DOHH2 (cell line): ENCODE measurements around the gene CDC123.
"Not testable (repeated sequence)": the region's sequence is repeated elsewhere in the genome, so short reads cannot be mapped to it uniquely, and the experiment has no call there.

ENCODE experiments used
- H3F3A ChIP-seq: fragments of 200-600 bp; sonication (generic), shearing (Covaris generic); 2 replicates; pipeline ENCODE4 v1.6.0; 2016; ENCODE audit warnings: antibody characterized with exemption, mild to moderate bottlenecking; ENCODE audit not compliant: control insufficient read depth, insufficient read depth
- H3K27ac ChIP-seq: fragments of 200-600 bp; sonication (generic); 2 replicates; pipeline ENCODE4 v1.5.1; 2014; ENCODE audit warnings: low read depth, mild to moderate bottlenecking, low read length, moderate library complexity
- H3K27me3 ChIP-seq: fragments of 200-600 bp; sonication (generic); 2 replicates; pipeline ENCODE4 v1.6.1; 2014; ENCODE audit warnings: mild to moderate bottlenecking, low read length, mixed read lengths; ENCODE audit not compliant: control insufficient read depth
- H3K36me3 ChIP-seq: fragments of 200-600 bp; sonication (generic); 2 replicates; pipeline ENCODE4 v1.6.1; 2014; ENCODE audit warnings: mild to moderate bottlenecking, low read length, moderate library complexity, mixed read lengths; ENCODE audit not compliant: control insufficient read depth
- H3K4me1 ChIP-seq: fragments of 200-600 bp; sonication (generic); 2 replicates; pipeline ENCODE4 v1.6.1; 2014; ENCODE audit warnings: mild to moderate bottlenecking, low read length, mixed read lengths; ENCODE audit not compliant: control insufficient read depth
- H3K4me2 ChIP-seq: fragments of 200-600 bp; sonication (generic); 2 replicates; pipeline ENCODE4 v1.6.0; 2014; ENCODE audit warnings: mild to moderate bottlenecking, low read length, moderate library complexity
- H3K4me3 ChIP-seq: fragments of 200-600 bp; sonication (generic); 2 replicates; pipeline ENCODE4 v1.5.1; 2014; ENCODE audit warnings: mild to moderate bottlenecking, low read length, mixed read lengths
- H3K79me2 ChIP-seq: fragments of 200-600 bp; sonication (generic); 2 replicates; pipeline ENCODE4 v1.6.1; 2014; ENCODE audit warnings: mild to moderate bottlenecking, low read length, mixed read lengths; ENCODE audit not compliant: control insufficient read depth
- H3K9me2 ChIP-seq: fragments of 200-600 bp; sonication (generic); replicated peaks from 2 replicates; pipeline ENCODE4 v1.6.1; 2014; ENCODE audit warnings: mild to moderate bottlenecking, low read length, mixed read lengths; ENCODE audit not compliant: control insufficient read depth
- H3K9me3 ChIP-seq: fragments of 200-600 bp; sonication (generic); 2 replicates; pipeline ENCODE4 v1.6.1; 2014; ENCODE audit warnings: antibody characterized with exemption, low read length, mixed read lengths; ENCODE audit not compliant: control insufficient read depth, insufficient read depth
- H4K20me1 ChIP-seq: fragments of 200-600 bp; sonication (generic); 2 replicates; pipeline ENCODE4 v1.6.0; 2014; ENCODE audit warnings: low read depth, mild to moderate bottlenecking, antibody characterized with exemption, low read length, moderate library complexity; ENCODE audit not compliant: control insufficient read depth, insufficient read depth
- CTCF ChIP-seq: fragments of 200-600 bp; sonication (generic); IDR thresholded peaks from one replicate; pipeline ENCODE4 v1.5.1; 2014; ENCODE audit warnings: antibody characterized with exemption, mild to moderate bottlenecking, low read depth, low read length; ENCODE audit not compliant: poor library complexity, severe bottlenecking
- EZH2phosphoT487 ChIP-seq: fragments of 200-600 bp; sonication (generic); IDR thresholded peaks from 2 replicates; pipeline ENCODE4 v1.6.1; 2017; ENCODE audit warnings: borderline replicate concordance, mild to moderate bottlenecking, antibody characterized with exemption, low read length, moderate library complexity, mixed read lengths

The CDC123 gene

DNA sequence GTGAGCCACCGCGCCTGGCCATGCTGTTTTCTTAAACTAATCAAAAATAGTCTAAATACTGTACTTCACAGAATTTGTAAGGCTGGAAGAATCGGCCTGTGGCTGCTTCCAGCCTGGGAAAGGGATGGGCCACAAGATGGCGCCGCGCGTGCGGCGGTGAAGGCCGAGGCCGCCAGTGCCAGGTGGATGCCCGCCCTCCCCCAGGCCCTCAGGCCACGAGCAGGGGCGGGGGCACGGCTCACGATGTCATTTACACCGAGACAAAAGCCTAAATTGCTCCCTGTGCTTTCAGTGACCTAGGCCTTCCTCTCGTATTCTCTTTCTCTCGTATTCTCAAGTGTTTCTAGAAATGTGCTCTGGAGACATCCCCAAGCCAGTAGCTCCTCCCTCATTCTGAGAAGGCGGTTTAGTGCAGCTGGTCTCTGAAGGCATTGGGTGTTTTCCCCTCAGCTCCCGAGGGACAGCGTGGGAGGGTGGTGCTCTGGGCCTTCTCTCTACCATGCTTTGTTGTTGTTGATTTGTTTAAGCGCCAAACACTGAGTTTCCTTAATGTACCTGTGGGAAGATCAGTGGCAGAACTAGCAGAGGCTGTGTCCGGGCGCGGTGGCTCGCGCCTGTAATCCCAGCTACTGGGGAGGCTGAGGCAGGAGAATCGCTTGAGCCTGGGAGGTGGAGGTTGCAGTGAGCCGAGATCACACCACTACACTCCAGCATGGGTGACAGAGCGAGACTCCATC, 68.4 kb downstream of the CDC123 start:
- peaks cover 25% of the 10 kb centered on the region for H3K4me1 ChIP-seq
- no peaks in the 10 kb centered on the region for H4K20me1 ChIP-seq
- no peaks in the 10 kb centered on the region for H3K9me3 ChIP-seq
- no peaks in the 10 kb centered on the region for H3K36me3 ChIP-seq
- no peaks in the 10 kb centered on the region for H3K9me2 ChIP-seq
- H3K79me2 ChIP-seq, result no peaks in the 10 kb centered on the region
- peak overlapping the region; percentile 50 for H3K27ac ChIP-seq
- peak overlapping the region; percentile 88 for H3K4me2 ChIP-seq
- peak overlapping the region; percentile 73 for H3K4me3 ChIP-seq
- H3F3A ChIP-seq, result no peaks in the 10 kb centered on the region; the same call in 1 of the 2 replicates
- TF ChIP-seq EZH2phosphoT487, result no peak
- peak; percentile 86 for TF ChIP-seq CTCF
- H3K27me3 ChIP-seq, result 0 out of 2 replicates have a peak, but pooled peaks cover 3% of the 10 kb centered on the region

DNA sequence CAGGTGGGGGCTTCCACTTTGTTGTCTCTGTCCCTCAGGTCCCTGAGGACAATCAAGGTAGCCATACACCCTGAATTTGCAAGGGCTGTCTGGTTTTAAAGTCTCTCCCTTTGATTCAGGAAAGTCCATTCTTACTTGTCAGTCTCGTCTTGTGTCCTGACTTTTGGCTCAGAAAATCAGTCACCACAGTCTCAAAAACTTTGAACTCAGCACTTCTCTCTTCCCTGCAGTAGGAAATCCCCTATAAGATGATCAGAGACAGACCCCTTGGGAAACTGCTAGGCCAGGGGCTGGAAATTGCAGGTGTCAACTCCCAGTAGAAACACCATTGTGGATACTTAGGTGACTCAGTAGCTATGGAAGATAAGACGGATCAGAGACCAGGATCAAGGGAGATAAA, 73.1 kb downstream of the CDC123 start:
- Histone ChIP-seq H3F3A (no peaks in the 10 kb centered on the region), H3K36me3 (no peaks in the 10 kb centered on the region), H4K20me1 (no peaks in the 10 kb centered on the region), H3K27me3 (0 out of 2 replicates have a peak, but pooled peaks cover 3% of the 10 kb centered on the region), H3K4me2 (no peak overlapping the region), H3K79me2 (no peaks in the 10 kb centered on the region), H3K4me1 (peaks cover 17% of the 10 kb centered on the region), H3K4me3 (no peak overlapping the region), H3K9me2 (no peaks in the 10 kb centered on the region), H3K9me3 (no peaks in the 10 kb centered on the region), H3K27ac (no peak overlapping the region)
- TF ChIP-seq CTCF (no peak), EZH2phosphoT487 (no peak)

DNA sequence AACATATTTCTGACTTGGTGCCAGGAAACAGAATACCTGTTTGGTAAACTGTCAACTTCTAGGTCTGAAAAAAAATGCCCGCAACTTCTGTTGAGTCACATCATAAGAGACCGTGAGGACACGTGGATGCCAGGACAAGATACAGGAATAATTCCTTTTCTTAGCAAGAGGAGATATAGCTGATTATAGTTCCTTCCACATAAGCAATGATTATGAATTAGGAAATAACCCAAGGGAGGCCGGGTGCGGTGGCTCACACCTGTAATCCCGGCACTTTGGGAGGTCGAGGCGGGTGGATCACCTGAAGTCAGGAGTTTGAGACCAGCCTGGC, 75.2 kb downstream of the CDC123 start:
- no peaks in the 10 kb centered on the region for H3F3A ChIP-seq
- H3K79me2 ChIP-seq, result no peaks in the 10 kb centered on the region
- no peak overlapping the region for H3K4me3 ChIP-seq
- H3K9me2 ChIP-seq, result no peaks in the 10 kb centered on the region
- H3K9me3 ChIP-seq, result no peaks in the 10 kb centered on the region
- H3K4me2 ChIP-seq, result no peak overlapping the region
- no peaks in the 10 kb centered on the region for H3K36me3 ChIP-seq
- TF ChIP-seq CTCF (no peak), EZH2phosphoT487 (no peak)
- H4K20me1 ChIP-seq, result no peaks in the 10 kb centered on the region
- no peaks in the 10 kb centered on the region for H3K4me1 ChIP-seq
- H3K27me3 ChIP-seq, result no peaks in the 10 kb centered on the region
- H3K27ac ChIP-seq, result no peak overlapping the region

DNA sequence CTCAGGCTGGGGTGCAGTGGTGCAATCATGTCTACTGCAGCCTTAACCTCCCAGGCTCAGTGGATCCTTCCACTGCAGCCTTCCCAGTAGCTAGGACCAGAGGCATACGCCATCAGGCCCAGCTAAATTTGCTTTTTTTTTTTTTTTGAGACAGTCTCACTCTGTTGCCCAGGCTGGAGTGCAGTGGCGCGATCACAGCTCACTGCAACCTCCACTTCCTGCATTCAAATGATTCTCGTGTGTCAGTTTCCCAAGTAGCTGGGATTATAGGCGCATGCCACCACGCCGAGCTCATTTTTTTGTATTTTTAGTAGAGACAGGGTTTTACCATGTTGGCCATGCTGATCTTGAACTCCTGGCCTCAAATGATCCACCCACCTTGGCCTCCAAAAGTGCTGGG, 81.9 kb downstream of the CDC123 start:
- not testable (repeated sequence) for H3K27me3 ChIP-seq, H3F3A ChIP-seq, H4K20me1 ChIP-seq, H3K9me2 ChIP-seq, H3K27ac ChIP-seq, H3K79me2 ChIP-seq, H3K36me3 ChIP-seq, H3K9me3 ChIP-seq
- peaks cover 11% of the 10 kb centered on the region for H3K4me1 ChIP-seq
- H3K4me3 ChIP-seq, result 0 out of 2 replicates have a peak overlapping the region, but pooled peaks have one; percentile 25
- H3K4me2 ChIP-seq, result peak overlapping the region; percentile 52
